HUES48 (cell line): ENCODE measurements around the gene ORM1.
"Not testable (repeated sequence)": the region's sequence is repeated elsewhere in the genome, so short reads cannot be mapped to it uniquely, and the experiment has no call there.

Experiments
- H3K27ac ChIP-seq: one replicate; pipeline ENCODE4 v1.7.0; 2013; ENCODE audit warnings: low read depth, low read length, inconsistent platforms
- H3K27me3 ChIP-seq: 2 replicates; pipeline ENCODE4 v1.6.1; 2013; ENCODE audit warnings: mild to moderate bottlenecking, low read length; ENCODE audit not compliant: control insufficient read depth, insufficient read depth
- H3K36me3 ChIP-seq: 2 replicates; pipeline ENCODE4 v1.6.1; 2013; ENCODE audit warnings: low read length; ENCODE audit not compliant: control insufficient read depth, insufficient read depth
- H3K4me1 ChIP-seq: 2 replicates; pipeline ENCODE4 v1.6.1; 2013; ENCODE audit warnings: mild to moderate bottlenecking, low read length; ENCODE audit not compliant: control insufficient read depth, insufficient read depth
- H3K4me3 ChIP-seq: 2 replicates; pipeline ENCODE4 v1.5.1; 2013; ENCODE audit warnings: mild to moderate bottlenecking, low read depth, low read length
- H3K9ac ChIP-seq: 2 replicates; pipeline ENCODE4 v1.6.1; 2013; ENCODE audit warnings: mild to moderate bottlenecking, low read depth, low read length, moderate library complexity
- H3K9me3 ChIP-seq: 2 replicates; pipeline ENCODE4 v1.6.1; 2013; ENCODE audit warnings: low read length; ENCODE audit not compliant: control insufficient read depth, insufficient read depth

ORM1 gene

GRCh38 chr9:114328937-114329624 is 6.2 kb downstream of the ORM1 start:
- H3K4me3 ChIP-seq, H3K27me3 ChIP-seq, H3K4me1 ChIP-seq, H3K9me3 ChIP-seq, H3K9ac ChIP-seq, H3K27ac ChIP-seq, H3K36me3 ChIP-seq: not testable (repeated sequence)

GRCh38 chr9:114329625-114330022 is 6.7 kb downstream of the ORM1 start, which contains the start of gene ORM2:
ORM2 (plus strand) TSS chr9:114329869; CDS start chr9:114329905, 36 bp downstream.
- not testable (repeated sequence) for H3K36me3 ChIP-seq, H3K9ac ChIP-seq, H3K4me1 ChIP-seq, H3K4me3 ChIP-seq, H3K9me3 ChIP-seq, H3K27me3 ChIP-seq, H3K27ac ChIP-seq

GRCh38 chr9:114330636-114331035 is 7.7 kb downstream of the ORM1 start:
- no peaks in the 10 kb centered on the region for H3K4me1 ChIP-seq
- H3K27me3 ChIP-seq: no peaks in the 10 kb centered on the region
- no peak overlapping the region for H3K9ac ChIP-seq
- H3K9me3 ChIP-seq: no peaks in the 10 kb centered on the region
- no peak overlapping the region for H3K27ac ChIP-seq
- H3K4me3 ChIP-seq: no peak overlapping the region
- H3K36me3 ChIP-seq: no peaks in the 10 kb centered on the region

GRCh38 chr9:114331229-114332195 is 8.6 kb downstream of the ORM1 start:
- not testable (repeated sequence) for H3K4me3 ChIP-seq, H3K4me1 ChIP-seq, H3K27ac ChIP-seq, H3K36me3 ChIP-seq, H3K9ac ChIP-seq, H3K27me3 ChIP-seq, H3K9me3 ChIP-seq

GRCh38 chr9:114332474-114333040 is 9.7 kb downstream of the ORM1 start:
- not testable (repeated sequence) for H3K27ac ChIP-seq, H3K9ac ChIP-seq, H3K9me3 ChIP-seq, H3K4me3 ChIP-seq, H3K36me3 ChIP-seq, H3K27me3 ChIP-seq, H3K4me1 ChIP-seq

GRCh38 chr9:114333718-114334117 is 10.8 kb downstream of the ORM1 start:
- H3K4me1 ChIP-seq, H3K27me3 ChIP-seq, H3K9me3 ChIP-seq, H3K27ac ChIP-seq, H3K4me3 ChIP-seq, H3K9ac ChIP-seq: not testable (repeated sequence)
- H3K36me3 ChIP-seq: peaks cover 17% of the 10 kb centered on the region

GRCh38 chr9:114334490-114334889 is 11.6 kb downstream of the ORM1 start:
- H3K27ac ChIP-seq: no peak overlapping the region
- no peaks in the 10 kb centered on the region for H3K4me1 ChIP-seq
- H3K36me3 ChIP-seq: peaks cover 21% of the 10 kb centered on the region
- no peaks in the 10 kb centered on the region for H3K9me3 ChIP-seq
- no peaks in the 10 kb centered on the region for H3K27me3 ChIP-seq
- no peak overlapping the region for H3K4me3 ChIP-seq
- H3K9ac ChIP-seq: no peak overlapping the region

- H3K4me3 ChIP-seq: no peak overlapping the region
- peaks cover 31% of the 10 kb centered on the region for H3K36me3 ChIP-seq
- no peaks in the 10 kb centered on the region for H3K4me1 ChIP-seq
- H3K9ac ChIP-seq: no peak overlapping the region
- no peaks in the 10 kb centered on the region for H3K27me3 ChIP-seq
- no peak overlapping the region for H3K27ac ChIP-seq
- no peaks in the 10 kb centered on the region for H3K9me3 ChIP-seq
Observed at GRCh38 chr9:114335745-114336144, 12.8 kb downstream of the ORM1 start.

- H3K9me3 ChIP-seq: no peaks in the 10 kb centered on the region
- H3K4me1 ChIP-seq: no peaks in the 10 kb centered on the region
- no peak overlapping the region for H3K9ac ChIP-seq
- H3K36me3 ChIP-seq: peaks cover 35% of the 10 kb centered on the region
- H3K4me3 ChIP-seq: no peak overlapping the region
- H3K27ac ChIP-seq: no peak overlapping the region
- no peaks in the 10 kb centered on the region for H3K27me3 ChIP-seq
Observed at GRCh38 chr9:114336157-114336556, 13.3 kb downstream of the ORM1 start.

GRCh38 chr9:114336699-114337395 is 13.9 kb downstream of the ORM1 start:
- Histone ChIP-seq H3K27me3 (no peaks in the 10 kb centered on the region), H3K4me3 (no peak overlapping the region), H3K36me3 (peaks cover 42% of the 10 kb centered on the region), H3K9me3 (no peaks in the 10 kb centered on the region), H3K4me1 (no peaks in the 10 kb centered on the region), H3K9ac (no peak overlapping the region), H3K27ac (no peak overlapping the region)
